GM21526 (cell line): ENCODE results near the gene DNAJC15.

ENCODE experiments used
- ATAC-seq: cut with Tn5 transposase; IDR thresholded peaks from one replicate; pipeline ENCODE4 v1.9.1; 2021; ENCODE audit warnings: moderate library complexity; ENCODE audit not compliant: unreplicated experiment, low FRiP score

Gene DNAJC15

GRCh38 chr13:43146400-43146799 lies 123.0 kb downstream of the DNAJC15 start:
- ATAC-seq: no peak

DNA sequence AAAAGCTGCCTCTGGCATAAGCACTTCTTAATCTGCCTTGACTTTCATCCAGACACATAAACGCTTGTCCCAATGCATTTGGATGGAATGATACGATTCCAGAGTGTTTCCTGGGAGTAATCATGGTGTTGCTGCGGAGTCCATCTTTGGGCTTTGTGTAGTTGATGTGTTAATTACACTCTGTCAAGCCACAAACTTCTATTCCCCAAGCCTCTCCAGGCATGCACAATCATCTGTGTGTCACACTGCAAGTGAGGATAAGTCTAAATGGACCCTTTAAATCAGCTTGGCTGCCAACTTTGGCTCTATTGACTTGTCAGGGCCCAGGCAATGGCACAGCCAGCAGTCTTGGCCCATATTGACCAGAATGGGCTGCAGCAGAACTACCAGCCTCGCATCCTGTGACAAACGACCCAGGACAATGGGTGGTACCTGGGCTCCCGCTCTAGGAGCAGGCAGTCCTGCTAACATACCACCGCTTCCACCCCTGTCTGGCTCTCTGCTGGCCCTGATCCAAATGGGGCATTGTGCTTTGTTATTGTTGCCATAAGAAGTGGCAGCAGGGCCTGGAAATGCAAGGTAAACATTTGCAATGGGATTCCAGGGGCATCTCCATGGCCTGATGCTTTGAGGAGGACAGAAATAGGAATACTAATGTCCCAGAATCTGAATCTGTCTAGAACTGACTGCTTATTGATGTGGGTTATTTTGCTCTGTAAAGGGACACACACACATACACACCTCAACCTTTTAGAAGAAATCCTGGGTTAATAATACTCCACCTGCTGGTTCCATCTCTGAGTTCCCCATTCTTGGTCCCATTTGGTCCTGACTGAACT lies 127.2 kb downstream of the DNAJC15 start:
- no peak for ATAC-seq

- no peak for ATAC-seq
Measured at GRCh38 chr13:43153436-43154090, 130.2 kb downstream of the DNAJC15 start.

- no peak for ATAC-seq
Measured at GRCh38 chr13:43154156-43154651, 130.8 kb downstream of the DNAJC15 start.

GRCh38 chr13:43154839-43155238 lies 131.5 kb downstream of the DNAJC15 start:
- no peak for ATAC-seq

DNA sequence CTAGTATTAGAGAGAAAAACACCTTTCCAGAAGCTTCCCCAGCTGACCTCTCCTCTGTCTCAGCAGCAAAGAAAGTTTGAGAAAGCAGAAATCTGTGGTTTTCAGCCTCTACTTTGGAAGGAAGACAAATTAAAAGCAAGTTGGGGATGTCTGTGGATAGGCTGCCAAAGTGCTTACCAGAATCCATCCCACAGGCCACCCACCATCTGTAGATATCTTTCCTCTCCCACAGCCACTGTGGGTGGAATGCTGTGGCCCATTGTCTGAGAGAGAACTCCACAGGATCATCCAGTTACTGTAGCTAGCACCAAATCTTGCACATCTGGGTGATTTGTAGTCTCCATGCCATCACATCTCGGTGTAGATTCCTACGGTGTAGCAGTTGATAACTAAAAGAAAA lies 133.5 kb downstream of the DNAJC15 start:
- no peak for ATAC-seq

GRCh38 chr13:43157796-43158195 lies 134.4 kb downstream of the DNAJC15 start:
- no peak for ATAC-seq

DNA sequence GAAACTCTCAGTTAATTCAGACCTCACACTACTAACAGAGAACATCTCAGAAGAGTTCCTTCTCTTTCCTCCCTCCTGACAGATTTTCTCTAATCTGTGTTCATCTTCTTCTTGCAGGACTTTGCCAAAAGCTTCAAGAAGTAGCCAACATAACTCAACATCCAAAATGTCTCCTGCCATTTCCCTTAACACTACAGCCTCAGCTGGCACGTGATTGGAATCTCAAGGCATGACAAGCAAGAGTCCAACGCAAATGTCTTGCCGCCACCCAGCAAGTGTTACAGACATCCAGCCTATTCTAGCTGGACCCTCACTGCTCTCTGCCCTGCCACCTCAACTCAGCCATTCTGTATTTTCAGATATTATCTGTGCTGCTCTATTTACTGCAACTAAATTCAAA lies 135.1 kb downstream of the DNAJC15 start:
- ATAC-seq: no peak

DNA sequence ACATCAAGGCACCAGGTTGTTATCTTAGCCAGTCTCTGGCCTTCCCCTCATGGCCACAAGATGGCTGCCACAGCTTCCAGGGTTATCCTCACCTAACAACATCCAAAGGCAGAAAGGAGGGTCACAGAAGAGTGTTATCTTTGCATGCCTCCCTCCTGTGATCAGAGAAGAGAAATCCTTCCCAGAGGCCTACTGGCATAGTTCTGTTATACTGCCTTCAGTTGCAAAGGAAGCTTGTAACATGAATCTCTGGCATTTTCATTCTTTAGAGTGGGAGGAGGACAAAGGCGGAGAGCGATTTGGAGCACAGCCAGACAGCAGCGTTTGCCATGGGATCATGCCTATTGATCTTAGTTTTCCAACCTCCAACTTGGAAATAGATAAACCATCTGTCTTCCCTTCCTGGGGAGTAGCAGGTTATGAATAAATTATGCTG lies 135.7 kb downstream of the DNAJC15 start:
- ATAC-seq: no peak
